Ishikawa (cell line): ENCODE results near the gene KCNQ1OT1.
A peak's percentile ranks its signal among the peaks of the same experiment; 100 is the strongest.

Experiments used
- CEBPB ChIP-seq: IDR thresholded peaks from 2 replicates; pipeline ENCODE4 v1.6.1; 2012
- CREB1 ChIP-seq: IDR thresholded peaks from 2 replicates; pipeline ENCODE4 v1.6.1; 2012; ENCODE audit warnings: low read depth
- EGR1 ChIP-seq: IDR thresholded peaks from 2 replicates; pipeline ENCODE4 v1.6.1; 2012
- EP300 ChIP-seq: IDR thresholded peaks from 2 replicates; pipeline ENCODE4 v1.6.1; 2012; ENCODE audit warnings: borderline replicate concordance
- MAX ChIP-seq: IDR thresholded peaks from 2 replicates; pipeline ENCODE4 v1.6.1; 2012
- NFIC ChIP-seq: IDR thresholded peaks from 2 replicates; pipeline ENCODE4 v1.6.1; 2012
- RAD21 ChIP-seq: IDR thresholded peaks from 2 replicates; pipeline ENCODE4 v1.6.1; 2012; ENCODE audit warnings: low read depth
- TAF1 ChIP-seq: IDR thresholded peaks from 2 replicates; pipeline ENCODE4 v1.6.1; 2012; ENCODE audit warnings: low read depth, mild to moderate bottlenecking
- TCF12 ChIP-seq: IDR thresholded peaks from 2 replicates; pipeline ENCODE4 v1.6.1; 2012; ENCODE audit warnings: low read depth
- TEAD4 ChIP-seq: IDR thresholded peaks from 2 replicates; pipeline ENCODE4 v1.6.1; 2012
- YY1 ChIP-seq: IDR thresholded peaks from 2 replicates; pipeline ENCODE4 v1.6.1; 2012; ENCODE audit warnings: low read depth
- TF ChIP-seq, protein P1 (sequence below): IDR thresholded peaks from 2 replicates; pipeline ENCODE4 v1.6.1; 2012; ENCODE audit warnings: low read depth, mild to moderate bottlenecking

GRCh38 chr11:2700415-2701211 is 819 bp upstream of the KCNQ1OT1 start:
- TF ChIP-seq TCF12 = no peak
- TF ChIP-seq RAD21 = no peak
- TF ChIP-seq NFIC = no peak; the same call in 1 of the 2 replicates
- TF ChIP-seq TEAD4 = peak; percentile 29; the same call in 1 of the 2 replicates
- TF ChIP-seq CEBPB = no peak
- TF ChIP-seq TAF1 = no peak
- TF ChIP-seq YY1 = no peak
- TF ChIP-seq EP300 = no peak
- TF ChIP-seq, protein P1, sequence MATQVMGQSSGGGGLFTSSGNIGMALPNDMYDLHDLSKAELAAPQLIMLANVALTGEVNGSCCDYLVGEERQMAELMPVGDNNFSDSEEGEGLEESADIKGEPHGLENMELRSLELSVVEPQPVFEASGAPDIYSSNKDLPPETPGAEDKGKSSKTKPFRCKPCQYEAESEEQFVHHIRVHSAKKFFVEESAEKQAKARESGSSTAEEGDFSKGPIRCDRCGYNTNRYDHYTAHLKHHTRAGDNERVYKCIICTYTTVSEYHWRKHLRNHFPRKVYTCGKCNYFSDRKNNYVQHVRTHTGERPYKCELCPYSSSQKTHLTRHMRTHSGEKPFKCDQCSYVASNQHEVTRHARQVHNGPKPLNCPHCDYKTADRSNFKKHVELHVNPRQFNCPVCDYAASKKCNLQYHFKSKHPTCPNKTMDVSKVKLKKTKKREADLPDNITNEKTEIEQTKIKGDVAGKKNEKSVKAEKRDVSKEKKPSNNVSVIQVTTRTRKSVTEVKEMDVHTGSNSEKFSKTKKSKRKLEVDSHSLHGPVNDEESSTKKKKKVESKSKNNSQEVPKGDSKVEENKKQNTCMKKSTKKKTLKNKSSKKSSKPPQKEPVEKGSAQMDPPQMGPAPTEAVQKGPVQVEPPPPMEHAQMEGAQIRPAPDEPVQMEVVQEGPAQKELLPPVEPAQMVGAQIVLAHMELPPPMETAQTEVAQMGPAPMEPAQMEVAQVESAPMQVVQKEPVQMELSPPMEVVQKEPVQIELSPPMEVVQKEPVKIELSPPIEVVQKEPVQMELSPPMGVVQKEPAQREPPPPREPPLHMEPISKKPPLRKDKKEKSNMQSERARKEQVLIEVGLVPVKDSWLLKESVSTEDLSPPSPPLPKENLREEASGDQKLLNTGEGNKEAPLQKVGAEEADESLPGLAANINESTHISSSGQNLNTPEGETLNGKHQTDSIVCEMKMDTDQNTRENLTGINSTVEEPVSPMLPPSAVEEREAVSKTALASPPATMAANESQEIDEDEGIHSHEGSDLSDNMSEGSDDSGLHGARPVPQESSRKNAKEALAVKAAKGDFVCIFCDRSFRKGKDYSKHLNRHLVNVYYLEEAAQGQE = no peak
- TF ChIP-seq MAX = no peak; the same call in 1 of the 2 replicates
- 0 out of 2 replicates have a peak, but pooled peaks have one; percentile 30 for TF ChIP-seq CREB1
- no peak for TF ChIP-seq EGR1
